Measurements from ENCODE around the gene BANF1.

The BANF1 gene

GRCh38 chr11:66012371-66012945 is 10.2 kb downstream of the BANF1 start:
- no peak for ATAC-seq
- no peak for TF ChIP-seq ZNF8 (CRISPR knock-in tag; IDR thresholded peaks at IDR 0.05)
- no peak for TF ChIP-seq ZNF70 (CRISPR knock-in tag; IDR thresholded peaks at IDR 0.05)

- ATAC-seq: no peak
- TF ChIP-seq SNAI2 (CRISPR knock-in tag; IDR thresholded peaks at IDR 0.05) (no peak), TSHZ2 (CRISPR knock-in tag; IDR thresholded peaks at IDR 0.05) (no peak), TOX (CRISPR knock-in tag; IDR thresholded peaks at IDR 0.05; ENCODE audit: borderline replicate concordance) (no peak), ZC3H10 (CRISPR knock-in tag; IDR thresholded peaks at IDR 0.05) (no peak), POU6F1 (CRISPR knock-in tag; IDR thresholded peaks at IDR 0.05; ENCODE audit: borderline replicate concordance, low read depth) (no peak), GLIS3 (CRISPR knock-in tag; IDR thresholded peaks at IDR 0.05) (no peak), RARB (CRISPR knock-in tag; IDR thresholded peaks at IDR 0.05) (no peak), PPARA (CRISPR knock-in tag; IDR thresholded peaks at IDR 0.05; ENCODE audit: borderline replicate concordance) (no peak), ZFP30 (CRISPR knock-in tag; IDR thresholded peaks at IDR 0.05) (no peak)
Measured at GRCh38 chr11:66012946-66013761, 10.9 kb downstream of the BANF1 start.

- no peak for ATAC-seq
- no peak for TF ChIP-seq SNAI2 (CRISPR knock-in tag; IDR thresholded peaks at IDR 0.05)
- TF ChIP-seq ZFP3 (CRISPR knock-in tag; IDR thresholded peaks at IDR 0.05): no peak
- TF ChIP-seq ZNF8 (CRISPR knock-in tag; IDR thresholded peaks at IDR 0.05): no peak
- TF ChIP-seq ISL1 (CRISPR knock-in tag; IDR thresholded peaks at IDR 0.05): no peak
- no peak for TF ChIP-seq PATZ1 (CRISPR knock-in tag; IDR thresholded peaks at IDR 0.05; ENCODE audit: borderline replicate concordance)
- no peak for TF ChIP-seq CSRNP3 (CRISPR knock-in tag; IDR thresholded peaks at IDR 0.05)
- no peak for TF ChIP-seq CREB5 (CRISPR knock-in tag; IDR thresholded peaks at IDR 0.05; ENCODE audit: low read depth)
- TF ChIP-seq RARB (CRISPR knock-in tag; IDR thresholded peaks at IDR 0.05): no peak
- TF ChIP-seq CSDC2 (CRISPR knock-in tag; IDR thresholded peaks at IDR 0.05): no peak
- TF ChIP-seq TCF4 (CRISPR knock-in tag; IDR thresholded peaks at IDR 0.05; ENCODE audit: borderline replicate concordance): no peak
- no peak for TF ChIP-seq ESRRG (CRISPR knock-in tag; IDR thresholded peaks at IDR 0.05)
- no peak for TF ChIP-seq PPARA (CRISPR knock-in tag; IDR thresholded peaks at IDR 0.05; ENCODE audit: borderline replicate concordance)
- TF ChIP-seq TSHZ2 (CRISPR knock-in tag; IDR thresholded peaks at IDR 0.05): no peak
- TF ChIP-seq ZNF70 (CRISPR knock-in tag; IDR thresholded peaks at IDR 0.05): no peak
- no peak for TF ChIP-seq GLIS3 (CRISPR knock-in tag; IDR thresholded peaks at IDR 0.05)
- TF ChIP-seq OSR1 (CRISPR knock-in tag; IDR thresholded peaks at IDR 0.05): no peak
- no peak for TF ChIP-seq ZNF565 (CRISPR knock-in tag; conservative IDR thresholded peaks at IDR 0.05; ENCODE audit: low read depth)
- TF ChIP-seq ZC3H10 (CRISPR knock-in tag; IDR thresholded peaks at IDR 0.05): no peak
- no peak for TF ChIP-seq BACH2 (CRISPR knock-in tag; IDR thresholded peaks at IDR 0.05; ENCODE audit: borderline replicate concordance)
Measured at GRCh38 chr11:66013762-66014100, 11.4 kb downstream of the BANF1 start.
